PC-9 (cell line): ENCODE data around the gene TGFBR1. TPM values are rescaled to one million over a fixed set of nuclear protein-coding genes. Genes with fewer than 3 reads are reported as not detected.
"Not testable (repeated sequence)": the region's sequence is repeated elsewhere in the genome, so short reads cannot be mapped to it uniquely, and the experiment has no call there.

ENCODE experiments used
- BruUV-seq: library from RNA; stranded (reverse); fragments of 400-500 nt; replicated peaks from 2 replicates; lab custom pipeline; 2021; lab: Mats Ljungman, UMichigan
- CTCF ChIA-PET: fragments of 300-600 bp; sonication (Branson Sonifier 250); formaldehyde crosslinking; loops from one replicate; lab custom pipeline; 2022; ENCODE audit warnings: antibody characterized with exemption; lab: Charles Lee
- POLR2A ChIA-PET: fragments of 300-600 bp; sonication (Branson Sonifier 250); formaldehyde crosslinking; loops from one replicate; lab custom pipeline; 2022; ENCODE audit warnings: antibody characterized with exemption; ENCODE audit not compliant: unreplicated experiment; lab: Charles Lee
- DNase-seq, 2 experiments: peaks; one replicate each; pipeline versions ENCODE4 v3.0.0 to v3.0.0-alpha.2; 2015 to 2022; ENCODE audit warnings: mixed read lengths in 1 of 2
- H2AFZ ChIP-seq: fragments of 200-600 bp; sonication (generic); 2 replicates; pipeline ENCODE4 v1.8.1; 2017; ENCODE audit warnings: antibody characterized with exemption
- H3F3A ChIP-seq: fragments of 200-600 bp; sonication (generic); 2 replicates; pipeline ENCODE4 v1.8.1; 2017; ENCODE audit warnings: antibody characterized with exemption, mild to moderate bottlenecking, low read depth; ENCODE audit not compliant: insufficient read depth
- H3K27ac ChIP-seq: fragments of 200-600 bp; sonication (generic); 2 replicates; pipeline ENCODE4 v1.6.1; 2016; ENCODE audit warnings: mixed run types
- H3K27me3 ChIP-seq: fragments of 200-600 bp; sonication (generic); 2 replicates; pipeline ENCODE4 v1.6.1; 2016; ENCODE audit warnings: low read depth, mixed run types; ENCODE audit not compliant: insufficient read depth
- H3K36me3 ChIP-seq: fragments of 200-600 bp; sonication (generic); 2 replicates; pipeline ENCODE4 v1.6.1; 2016; ENCODE audit warnings: low read depth, mixed run types
- H3K4me1 ChIP-seq: fragments of 200-600 bp; sonication (generic); replicated peaks from 2 replicates; pipeline ENCODE4 v1.6.1; 2016; ENCODE audit warnings: mixed run types; ENCODE audit not compliant: insufficient read depth
- H3K4me2 ChIP-seq: fragments of 200-600 bp; sonication (generic); 2 replicates; pipeline ENCODE4 v1.6.1; 2017; ENCODE audit warnings: mixed run types
- H3K4me3 ChIP-seq: fragments of 200-600 bp; sonication (generic); 2 replicates; pipeline ENCODE4 v1.6.1; 2016; ENCODE audit warnings: mixed run types
- H3K79me2 ChIP-seq: fragments of 200-600 bp; sonication (generic); 2 replicates; pipeline ENCODE4 v1.6.1; 2017; ENCODE audit warnings: low read depth, mixed run types
- H3K9me2 ChIP-seq: fragments of 200-600 bp; sonication (generic); 2 replicates; pipeline ENCODE4 v1.8.1; 2017; ENCODE audit warnings: mild to moderate bottlenecking; ENCODE audit not compliant: insufficient read depth
- H3K9me3 ChIP-seq: fragments of 200-600 bp; sonication (generic); 2 replicates; pipeline ENCODE4 v1.8.1; 2016; ENCODE audit warnings: low read depth; ENCODE audit not compliant: insufficient read depth
- H4K20me1 ChIP-seq: fragments of 200-600 bp; sonication (generic); 2 replicates; pipeline ENCODE4 v1.8.1; 2017; ENCODE audit not compliant: insufficient read depth
- EZH2 ChIP-seq: fragments of 200-600 bp; sonication (generic); IDR thresholded peaks from 2 replicates; pipeline ENCODE4 v1.8.0; 2017; ENCODE audit warnings: antibody characterized with exemption, low read depth
- intact Hi-C: fragments of 100-400 bp; cut with micrococcal nuclease; formaldehyde crosslinking; loops from one replicate; pipeline ENCODE4 v1.10.0; 2022; ENCODE audit not compliant: unreplicated experiment
- total RNA-seq: library from RNA; stranded (reverse); gene quantifications from 2 replicates; pipeline ENCODE4 v1.2.3, GENCODE V29; 2021
- TF ChIP-seq, protein P1 (sequence below): fragments of 200-600 bp; sonication (generic); conservative IDR thresholded peaks from 2 replicates; pipeline ENCODE4 v1.6.1; 2017; ENCODE audit warnings: mixed run types, antibody characterized with exemption, mild to moderate bottlenecking, moderate library complexity

The TGFBR1 gene
- total RNA-seq, 1 experiment from 2014 or later: 18.3 TPM

DNA sequence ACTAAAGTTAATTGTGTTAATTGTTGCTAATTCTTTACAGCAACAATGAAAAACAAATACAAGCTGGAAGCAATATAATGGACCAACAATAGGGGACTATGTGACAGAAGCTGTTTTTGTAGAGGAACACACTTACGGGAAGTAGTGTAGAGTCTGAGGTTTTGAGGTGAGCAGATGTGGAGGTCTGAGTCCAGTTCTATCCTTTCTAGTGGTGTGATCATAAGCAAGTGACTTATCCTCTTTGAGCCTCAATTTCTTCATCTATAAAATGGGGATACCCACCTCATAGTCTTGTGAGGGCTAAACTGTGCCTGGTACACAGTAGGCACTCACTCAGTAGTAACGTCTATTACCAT, 88.5 kb downstream of the TGFBR1 start:
- H2AFZ ChIP-seq: no peak overlapping the region
- BruUV-seq: no TSS peak

DNA sequence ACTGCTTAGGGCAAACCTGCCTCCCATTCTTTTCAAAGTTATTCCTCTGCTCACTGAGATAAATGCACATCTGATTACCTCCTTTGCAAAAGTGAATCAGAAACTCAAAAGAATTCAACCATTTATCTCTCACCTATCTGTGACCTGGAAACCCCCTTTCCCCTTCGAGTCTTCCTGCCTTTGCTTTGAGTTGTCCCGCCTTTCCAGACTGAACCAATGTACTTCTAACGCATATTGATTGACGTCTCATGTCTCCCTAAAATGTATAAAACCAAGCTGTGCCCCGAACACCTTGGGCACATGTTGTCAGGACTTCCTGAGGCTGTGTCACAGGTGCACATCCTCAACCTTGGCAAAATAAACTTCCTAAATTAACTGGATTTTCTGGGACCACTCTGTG, 91.6 kb downstream of the TGFBR1 start:
- H3K27me3 ChIP-seq, H3K9me3 ChIP-seq, H3K36me3 ChIP-seq, H3K4me2 ChIP-seq, CTCF ChIA-PET, H3K4me1 ChIP-seq, H4K20me1 ChIP-seq, H3F3A ChIP-seq, H3K4me3 ChIP-seq, H3K9me2 ChIP-seq, POLR2A ChIA-PET, H3K79me2 ChIP-seq, H2AFZ ChIP-seq, BruUV-seq, H3K27ac ChIP-seq, intact Hi-C loops, DNase-seq: not testable (repeated sequence)

More for the DNA sequence above, 88.5 kb downstream of the TGFBR1 start:
- no peak overlapping the region for H3K27ac ChIP-seq
- ChIA-PET CTCF (no interaction called here), POLR2A (no interaction called here)
- TF ChIP-seq, protein P1, sequence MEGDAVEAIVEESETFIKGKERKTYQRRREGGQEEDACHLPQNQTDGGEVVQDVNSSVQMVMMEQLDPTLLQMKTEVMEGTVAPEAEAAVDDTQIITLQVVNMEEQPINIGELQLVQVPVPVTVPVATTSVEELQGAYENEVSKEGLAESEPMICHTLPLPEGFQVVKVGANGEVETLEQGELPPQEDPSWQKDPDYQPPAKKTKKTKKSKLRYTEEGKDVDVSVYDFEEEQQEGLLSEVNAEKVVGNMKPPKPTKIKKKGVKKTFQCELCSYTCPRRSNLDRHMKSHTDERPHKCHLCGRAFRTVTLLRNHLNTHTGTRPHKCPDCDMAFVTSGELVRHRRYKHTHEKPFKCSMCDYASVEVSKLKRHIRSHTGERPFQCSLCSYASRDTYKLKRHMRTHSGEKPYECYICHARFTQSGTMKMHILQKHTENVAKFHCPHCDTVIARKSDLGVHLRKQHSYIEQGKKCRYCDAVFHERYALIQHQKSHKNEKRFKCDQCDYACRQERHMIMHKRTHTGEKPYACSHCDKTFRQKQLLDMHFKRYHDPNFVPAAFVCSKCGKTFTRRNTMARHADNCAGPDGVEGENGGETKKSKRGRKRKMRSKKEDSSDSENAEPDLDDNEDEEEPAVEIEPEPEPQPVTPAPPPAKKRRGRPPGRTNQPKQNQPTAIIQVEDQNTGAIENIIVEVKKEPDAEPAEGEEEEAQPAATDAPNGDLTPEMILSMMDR: no peak
- TF ChIP-seq EZH2: no peak
- H3K4me3 ChIP-seq: no peak overlapping the region
- peaks cover 11% of the 10 kb centered on the region; the same call in 1 of the 2 replicates for H3K27me3 ChIP-seq
- no peak for DNase-seq
- H3K9me3 ChIP-seq: no peaks in the 10 kb centered on the region
- no peaks in the 10 kb centered on the region for H3K9me2 ChIP-seq
- H3K4me1 ChIP-seq: no peaks in the 10 kb centered on the region
- no peak overlapping the region for H3K4me2 ChIP-seq
- H3K79me2 ChIP-seq: no peaks in the 10 kb centered on the region
- no peaks in the 10 kb centered on the region for H3F3A ChIP-seq
- no peaks in the 10 kb centered on the region for H3K36me3 ChIP-seq
- intact Hi-C loops: no loop called here
- no peaks in the 10 kb centered on the region for H4K20me1 ChIP-seq

DNA sequence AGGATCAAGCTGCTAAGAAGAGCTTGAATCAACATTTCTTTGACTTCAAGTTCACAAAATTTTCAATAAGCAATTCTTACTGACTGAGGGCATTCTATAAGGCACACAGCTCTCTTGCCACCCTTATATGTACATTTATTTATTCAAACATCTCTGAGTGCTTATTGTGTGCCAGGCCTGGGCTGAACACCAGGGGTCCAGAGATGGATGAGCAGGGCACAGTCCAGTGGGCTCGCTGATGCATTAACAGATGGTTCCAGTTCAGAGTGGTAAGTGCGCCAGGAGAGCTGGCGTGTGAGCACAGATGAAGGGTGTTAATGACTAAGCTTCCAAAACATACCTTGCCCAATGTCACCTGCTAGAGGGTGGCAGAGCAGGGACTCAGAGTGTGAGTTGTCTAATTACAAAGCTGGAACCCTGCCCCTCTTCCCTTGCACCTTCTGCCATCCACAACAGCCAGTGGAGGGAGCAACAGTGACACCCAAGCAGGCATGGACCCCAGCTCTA, 92.3 kb downstream of the TGFBR1 start:
- no peaks in the 10 kb centered on the region for H3F3A ChIP-seq
- no peaks in the 10 kb centered on the region for H3K79me2 ChIP-seq
- H3K27ac ChIP-seq: no peak overlapping the region
- H3K36me3 ChIP-seq: no peaks in the 10 kb centered on the region
- no peak overlapping the region for H3K4me3 ChIP-seq
- no peaks in the 10 kb centered on the region for H3K9me3 ChIP-seq
- H2AFZ ChIP-seq: no peak overlapping the region
- ChIA-PET POLR2A (no interaction called here), CTCF (interaction anchor here (0.6 kb wide), 1 partner anchor 47 kb away, joined by 4 read pairs; no protein-coding TSS in a partner anchor)
- H4K20me1 ChIP-seq: no peaks in the 10 kb centered on the region
- no TSS peak for BruUV-seq
- no peak for TF ChIP-seq EZH2
- TF ChIP-seq, protein P1: no peak
- no peaks in the 10 kb centered on the region for H3K27me3 ChIP-seq
- H3K4me1 ChIP-seq: no peaks in the 10 kb centered on the region
- intact Hi-C loops: no loop called here
- no peak for DNase-seq
- no peak overlapping the region for H3K4me2 ChIP-seq
- H3K9me2 ChIP-seq: no peaks in the 10 kb centered on the region

DNA sequence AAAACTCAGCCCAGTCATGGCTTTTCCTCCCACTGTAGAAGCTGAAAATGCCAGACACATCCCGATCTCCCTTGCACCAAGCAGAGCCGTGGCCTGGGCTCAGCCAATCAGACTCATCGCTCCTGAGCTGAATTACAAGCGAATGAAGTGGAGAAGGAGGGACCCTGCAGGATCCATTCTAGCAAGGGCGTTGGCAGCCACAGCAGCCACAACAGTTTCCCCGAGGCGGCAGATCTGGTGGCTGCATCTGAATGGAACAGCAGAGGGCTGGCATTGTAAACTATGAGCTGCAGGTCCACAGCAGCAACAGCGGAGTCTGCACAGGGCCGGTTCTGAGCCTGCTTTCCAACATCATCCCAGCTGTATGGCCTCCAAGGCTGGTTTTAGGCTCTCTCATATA, 93.1 kb downstream of the TGFBR1 start:
- no TSS peak for BruUV-seq
- no peak overlapping the region for H3K4me2 ChIP-seq
- intact Hi-C loops: no loop called here
- H3K4me3 ChIP-seq: no peak overlapping the region
- H3K9me3 ChIP-seq: no peaks in the 10 kb centered on the region
- no peaks in the 10 kb centered on the region for H4K20me1 ChIP-seq
- H3K27me3 ChIP-seq: no peaks in the 10 kb centered on the region
- no peaks in the 10 kb centered on the region for H3K36me3 ChIP-seq
- no peak for DNase-seq
- TF ChIP-seq, protein P1: no peak
- TF ChIP-seq EZH2: no peak
- no peaks in the 10 kb centered on the region for H3K79me2 ChIP-seq
- no peaks in the 10 kb centered on the region for H3K9me2 ChIP-seq
- H3F3A ChIP-seq: no peaks in the 10 kb centered on the region
- no peaks in the 10 kb centered on the region for H3K4me1 ChIP-seq
- CTCF ChIA-PET: no interaction called here
- no peak overlapping the region for H2AFZ ChIP-seq
- POLR2A ChIA-PET: interaction anchor here (0.6 kb wide), 1 partner anchor 956 kb away, joined by 3 read pairs; no protein-coding TSS in a partner anchor
- H3K27ac ChIP-seq: no peak overlapping the region
